Measurements from ENCODE around the gene FCRL2.

DNA sequence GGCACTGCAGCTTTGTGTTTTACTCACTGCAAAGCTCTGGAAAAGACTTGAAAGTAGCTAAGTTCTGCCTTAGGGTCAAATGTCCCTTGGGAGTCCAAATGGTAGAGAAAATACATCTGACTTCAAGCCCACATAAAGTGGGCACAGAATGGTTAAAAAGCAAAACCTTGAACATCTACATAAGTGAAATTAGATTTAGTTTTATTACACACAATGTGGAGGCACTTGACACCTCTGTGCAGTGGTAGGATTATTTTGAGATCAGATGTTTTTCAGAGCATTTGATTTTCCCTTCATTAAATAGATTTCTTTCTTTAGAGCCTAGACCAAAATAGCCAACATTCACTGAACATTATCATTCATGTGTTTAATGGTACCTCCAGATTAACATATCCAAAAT, 65.1 kb downstream of the FCRL2 start:
- TF ChIP-seq, protein P1, sequence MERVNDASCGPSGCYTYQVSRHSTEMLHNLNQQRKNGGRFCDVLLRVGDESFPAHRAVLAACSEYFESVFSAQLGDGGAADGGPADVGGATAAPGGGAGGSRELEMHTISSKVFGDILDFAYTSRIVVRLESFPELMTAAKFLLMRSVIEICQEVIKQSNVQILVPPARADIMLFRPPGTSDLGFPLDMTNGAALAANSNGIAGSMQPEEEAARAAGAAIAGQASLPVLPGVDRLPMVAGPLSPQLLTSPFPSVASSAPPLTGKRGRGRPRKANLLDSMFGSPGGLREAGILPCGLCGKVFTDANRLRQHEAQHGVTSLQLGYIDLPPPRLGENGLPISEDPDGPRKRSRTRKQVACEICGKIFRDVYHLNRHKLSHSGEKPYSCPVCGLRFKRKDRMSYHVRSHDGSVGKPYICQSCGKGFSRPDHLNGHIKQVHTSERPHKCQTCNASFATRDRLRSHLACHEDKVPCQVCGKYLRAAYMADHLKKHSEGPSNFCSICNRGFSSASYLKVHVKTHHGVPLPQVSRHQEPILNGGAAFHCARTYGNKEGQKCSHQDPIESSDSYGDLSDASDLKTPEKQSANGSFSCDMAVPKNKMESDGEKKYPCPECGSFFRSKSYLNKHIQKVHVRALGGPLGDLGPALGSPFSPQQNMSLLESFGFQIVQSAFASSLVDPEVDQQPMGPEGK (CRISPR knock-in tag; IDR thresholded peaks at IDR 0.05; ENCODE audit: borderline replicate concordance) = no peak
- TF ChIP-seq GLIS3 (CRISPR knock-in tag; IDR thresholded peaks at IDR 0.05) (no peak), ZFP30 (CRISPR knock-in tag; IDR thresholded peaks at IDR 0.05) (no peak), PPARA (CRISPR knock-in tag; IDR thresholded peaks at IDR 0.05; ENCODE audit: borderline replicate concordance) (no peak)
- TF ChIP-seq, protein P2, sequence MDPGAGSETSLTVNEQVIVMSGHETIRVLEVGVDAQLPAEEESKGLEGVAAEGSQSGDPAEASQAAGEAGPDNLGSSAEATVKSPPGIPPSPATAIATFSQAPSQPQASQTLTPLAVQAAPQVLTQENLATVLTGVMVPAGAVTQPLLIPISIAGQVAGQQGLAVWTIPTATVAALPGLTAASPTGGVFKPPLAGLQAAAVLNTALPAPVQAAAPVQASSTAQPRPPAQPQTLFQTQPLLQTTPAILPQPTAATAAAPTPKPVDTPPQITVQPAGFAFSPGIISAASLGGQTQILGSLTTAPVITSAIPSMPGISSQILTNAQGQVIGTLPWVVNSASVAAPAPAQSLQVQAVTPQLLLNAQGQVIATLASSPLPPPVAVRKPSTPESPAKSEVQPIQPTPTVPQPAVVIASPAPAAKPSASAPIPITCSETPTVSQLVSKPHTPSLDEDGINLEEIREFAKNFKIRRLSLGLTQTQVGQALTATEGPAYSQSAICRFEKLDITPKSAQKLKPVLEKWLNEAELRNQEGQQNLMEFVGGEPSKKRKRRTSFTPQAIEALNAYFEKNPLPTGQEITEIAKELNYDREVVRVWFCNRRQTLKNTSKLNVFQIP (CRISPR knock-in tag; IDR thresholded peaks at IDR 0.05; ENCODE audit: borderline replicate concordance, low read depth) = no peak
